HCT116 (cell line): ENCODE results near the gene FAM98B. TPM values are rescaled to one million over a fixed set of nuclear protein-coding genes. Genes with fewer than 3 reads are reported as not detected.
A peak's percentile ranks its signal among the peaks of the same experiment; 100 is the strongest.

Experiments used
- ATAC-seq: fragments of 200-7000 bp; cut with Tn5 transposase; 2 replicates; pipeline ENCODE4 v1.9.1; 2020; ENCODE audit warnings: mild to moderate bottlenecking, moderate library complexity
- BruUV-seq: library from RNA; stranded (reverse); fragments of 400-500 nt; replicated peaks from 2 replicates; lab custom pipeline; 2021; lab: Mats Ljungman, UMichigan
- CTCF ChIA-PET: fragments of 300-600 bp; sonication (Branson Sonifier 250); formaldehyde crosslinking; loops from one replicate; lab custom pipeline; 2021; ENCODE audit warnings: antibody characterized with exemption; lab: Charles Lee
- POLR2A ChIA-PET: fragments of 300-600, 350-600 bp; sonication (Branson Sonifier 250); formaldehyde crosslinking; loops from one replicate; lab custom pipeline; 2021; ENCODE audit warnings: antibody characterized with exemption; lab: Charles Lee
- RAD21 ChIA-PET, 2 experiments: fragments of 300-600 bp; sonication (Branson Sonifier 250); formaldehyde crosslinking; loops; one replicate each; lab custom pipeline; 2023; ENCODE audit warnings: low total read pairs in 2 of 2; ENCODE audit not compliant: uncharacterized antibody in 2 of 2, unreplicated experiment in 2 of 2, low non-redundant PET in 1 of 2; lab: Charles Lee
- DNase-seq: peaks from one replicate; pipeline ENCODE4 v3.0.0-alpha.2; 2010; ENCODE audit warnings: low read depth, low spot score
- H2AFZ ChIP-seq: fragments of 200-600 bp; shearing (Covaris generic), sonication (generic); 2 replicates; pipeline ENCODE4 v1.6.1; 2017; ENCODE audit warnings: low read depth, mixed run types, mixed read lengths, antibody characterized with exemption, low read length; ENCODE audit not compliant: poor library complexity, severe bottlenecking
- H3K27ac ChIP-seq: 2 replicates; pipeline ENCODE4 v1.5.1; 2012; ENCODE audit warnings: low read depth, low read length
- H3K27me3 ChIP-seq: fragments of 200-600 bp; sonication (generic); 2 replicates; pipeline ENCODE4 v1.6.1; 2016; ENCODE audit warnings: mixed run types, low read length, mixed read lengths; ENCODE audit not compliant: insufficient read depth
- H3K36me3 ChIP-seq, 2 experiments: fragments of 200-500 bp in 1 of 2; fragments of 200-600 bp in 1 of 2; sonication (Bioruptor generic) in 1 of 2; sonication (generic) in 1 of 2; 2 replicates each; pipeline versions ENCODE4 v1.5.1 to v1.6.1; 2014 to 2016; ENCODE audit warnings: low read length in 2 of 2, inconsistent platforms in 1 of 2, mixed read lengths in 1 of 2, mixed run types in 1 of 2; ENCODE audit not compliant: insufficient read depth in 2 of 2, control insufficient read depth in 1 of 2
- H3K4me1 ChIP-seq, 2 experiments: fragments of 200-600 bp in 1 of 2; sonication (generic) in 1 of 2; 2 replicates each; pipeline versions ENCODE4 v1.5.1 to v1.6.1; 2012 to 2017; ENCODE audit warnings: low read length in 2 of 2, inconsistent platforms in 1 of 2, mild to moderate bottlenecking in 1 of 2, mixed read lengths in 1 of 2, mixed run types in 1 of 2, moderate library complexity in 1 of 2; ENCODE audit not compliant: insufficient read depth in 2 of 2, control insufficient read depth in 1 of 2
- H3K4me2 ChIP-seq: fragments of 200-600 bp; sonication (generic); 2 replicates; pipeline ENCODE4 v1.6.1; 2017; ENCODE audit warnings: mixed run types, low read length, mixed read lengths
- H3K4me3 ChIP-seq, 2 experiments: fragments of 200-600 bp in 1 of 2; sonication (generic) in 1 of 2; replicated peaks in 1 of 2; 2 replicates each; pipeline ENCODE4 v1.5.1; 2011 to 2016; ENCODE audit warnings: low read length in 2 of 2, control low read depth in 1 of 2, low read depth in 1 of 2, mild to moderate bottlenecking in 1 of 2, mixed read lengths in 1 of 2, mixed run types in 1 of 2
- H3K79me2 ChIP-seq: fragments of 200-600 bp; sonication (generic); 2 replicates; pipeline ENCODE4 v1.6.1; 2017; ENCODE audit warnings: mild to moderate bottlenecking, mixed run types, low read length, moderate library complexity, mixed read lengths; ENCODE audit not compliant: insufficient read depth
- H3K9ac ChIP-seq: fragments of 200-600 bp; sonication (generic); 2 replicates; pipeline ENCODE4 v1.6.1; 2016; ENCODE audit warnings: low read length, mixed read lengths
- H3K9me2 ChIP-seq: fragments of 200-600 bp; sonication (generic), shearing (Covaris generic); 2 replicates; pipeline ENCODE4 v1.6.1; 2017; ENCODE audit warnings: mixed run types, mild to moderate bottlenecking, moderate library complexity; ENCODE audit not compliant: insufficient read depth
- H3K9me3 ChIP-seq, 2 experiments: fragments of 200-500 bp in 1 of 2; fragments of 200-600 bp in 1 of 2; sonication (Bioruptor generic) in 1 of 2; sonication (generic) in 1 of 2; 2 replicates each; pipeline ENCODE4 v1.6.1; 2014 to 2017; ENCODE audit warnings: low read length in 2 of 2, mixed read lengths in 2 of 2, inconsistent platforms in 1 of 2, low read depth in 1 of 2, mild to moderate bottlenecking in 1 of 2, mixed run types in 1 of 2, moderate library complexity in 1 of 2; ENCODE audit not compliant: control insufficient read depth in 1 of 2, insufficient read depth in 1 of 2
- H4K20me1 ChIP-seq: fragments of 200-600 bp; sonication (generic), shearing (Covaris generic); 2 replicates; pipeline ENCODE4 v1.6.1; 2017; ENCODE audit warnings: mixed run types, mild to moderate bottlenecking, moderate library complexity; ENCODE audit not compliant: insufficient read depth
- CEBPB ChIP-seq: IDR thresholded peaks from 2 replicates; pipeline ENCODE4 v1.6.1; 2012; ENCODE audit warnings: low read depth
- CTCF ChIP-seq, 3 experiments: fragments of 200-600 bp in 1 of 3; sonication (generic) in 1 of 3; IDR thresholded peaks in 2 of 3; conservative IDR thresholded peaks in 1 of 3; 2 replicates each; pipeline ENCODE4 v1.5.1; 2012 to 2017; ENCODE audit warnings: low read depth in 2 of 3, low read length in 2 of 3, antibody characterized with exemption in 1 of 3, borderline replicate concordance in 1 of 3, control low read depth in 1 of 3, mild to moderate bottlenecking in 1 of 3, mixed read lengths in 1 of 3, mixed run types in 1 of 3, moderate library complexity in 1 of 3; ENCODE audit not compliant: insufficient read depth in 1 of 3
- EGR1 ChIP-seq: IDR thresholded peaks from 2 replicates; pipeline ENCODE4 v1.6.1; 2012; ENCODE audit warnings: low read depth
- JUND ChIP-seq: IDR thresholded peaks from 2 replicates; pipeline ENCODE4 v1.6.1; 2012
- MAX ChIP-seq: IDR thresholded peaks from 2 replicates; pipeline ENCODE4 v1.6.1; 2012
- POLR2AphosphoS5 ChIP-seq: IDR thresholded peaks from 2 replicates; pipeline ENCODE4 v1.6.1; 2011; ENCODE audit warnings: mild to moderate bottlenecking, low read depth, low read length, moderate library complexity
- RAD21 ChIP-seq: IDR thresholded peaks from 2 replicates; pipeline ENCODE4 v1.6.1; 2012; ENCODE audit warnings: low read depth, mild to moderate bottlenecking
- SIN3A ChIP-seq: IDR thresholded peaks from 2 replicates; pipeline ENCODE4 v1.6.1; 2012; ENCODE audit warnings: low read depth
- SP1 ChIP-seq: IDR thresholded peaks from 2 replicates; pipeline ENCODE4 v1.6.1; 2012; ENCODE audit warnings: low read depth
- ZBTB33 ChIP-seq: IDR thresholded peaks from 2 replicates; pipeline ENCODE4 v1.6.1; 2011; ENCODE audit warnings: mild to moderate bottlenecking, low read length, moderate library complexity; ENCODE audit not compliant: insufficient replicate concordance; ENCODE audit errors: extremely low read depth
- ZNF274 ChIP-seq: fragments of 200-500 bp; sonication (Bioruptor generic); IDR thresholded peaks from 2 replicates; pipeline ENCODE4 v1.6.1; 2014; ENCODE audit warnings: mild to moderate bottlenecking, low read depth, low read length, inconsistent platforms
- intact Hi-C: fragments of 100-400 bp; cut with micrococcal nuclease; formaldehyde crosslinking; loops from 2 replicates; pipeline ENCODE4 v1.10.0; 2022
- total RNA-seq: library from RNA; stranded (reverse); gene quantifications from one replicate; pipeline ENCODE4 v1.2.1, GENCODE V29; 2021; ENCODE audit not compliant: unreplicated experiment

Gene FAM98B
- total RNA-seq, 1 experiment from 2014 or later, result 44.3 TPM

GRCh38 chr15:38474155-38474757 is 20.3 kb downstream of the FAM98B start:
- peaks cover 15 to 38% of the 10 kb centered on the region in 2 experiments; a peak in 3 of 4 replicates for H3K36me3 ChIP-seq
- H3K9me2 ChIP-seq, result no peaks in the 10 kb centered on the region
- DNase-seq (peak; percentile 29), ATAC-seq (peak; percentile 90)
- no peaks in the 10 kb centered on the region for H3K27me3 ChIP-seq
- TF ChIP-seq RAD21, result peak; percentile 56
- TF ChIP-seq SIN3A, result no peak
- TF ChIP-seq CTCF (IDR thresholded peaks at IDR 0.05 in 2 of 3, conservative IDR thresholded peaks at IDR 0.05 in 1 of 3; ENCODE audit: borderline replicate concordance in 1 of 3, insufficient read depth in 1 of 3, low read depth in 2 of 3, low read length in 2 of 3), result peak; percentile 30 to 63 (median 61); a peak in 5 of 6 replicates
- no peaks in the 10 kb centered on the region for H3K9me3 ChIP-seq
- BruUV-seq, result no TSS peak
- intact Hi-C loops, result loop anchor here (1.0 to 2.0 kb wide), 2 partner anchors 209 to 216 kb away; no protein-coding TSS in a partner anchor
- no peak overlapping the region for H3K4me3 ChIP-seq
- no peak overlapping the region for H3K4me2 ChIP-seq
- H3K9ac ChIP-seq, result no peak overlapping the region
- H3K27ac ChIP-seq, result no peak overlapping the region
- H3K79me2 ChIP-seq, result peaks cover 6% of the 10 kb centered on the region; the same call in 1 of the 2 replicates
- no peak overlapping the region for H2AFZ ChIP-seq
- CTCF ChIA-PET, result interaction anchor here (1.0 to 2.0 kb wide), 3 partner anchors 34 to 225 kb away, joined by 3 to 6 read pairs (median 5); no protein-coding TSS in a partner anchor
- H3K4me1 ChIP-seq, result no peaks in the 10 kb centered on the region
- POLR2A ChIA-PET, result no interaction called here
- no peaks in the 10 kb centered on the region for H4K20me1 ChIP-seq
- RAD21 ChIA-PET, result no interaction called here

- no peaks in the 10 kb centered on the region for H3K9me2 ChIP-seq
- H3K4me2 ChIP-seq, result no peak overlapping the region
- no peak overlapping the region for H2AFZ ChIP-seq
- ChIA-PET RAD21 (no interaction called here), CTCF (interaction anchor here (1.6 to 2.0 kb wide), 2 partner anchors 35 to 224 kb away, joined by 5 to 6 read pairs; no protein-coding TSS in a partner anchor), POLR2A (no interaction called here)
- H3K79me2 ChIP-seq, result peaks cover 6% of the 10 kb centered on the region; the same call in 1 of the 2 replicates
- H4K20me1 ChIP-seq, result no peaks in the 10 kb centered on the region
- H3K27me3 ChIP-seq, result no peaks in the 10 kb centered on the region
- H3K4me1 ChIP-seq, result no peaks in the 10 kb centered on the region
- ATAC-seq (no peak), DNase-seq (no peak)
- H3K9me3 ChIP-seq, result no peaks in the 10 kb centered on the region
- BruUV-seq, result no TSS peak
- intact Hi-C loops, result loop anchor here (2.0 kb wide), 1 partner anchor 207 kb away; no protein-coding TSS in a partner anchor
- no peak overlapping the region for H3K27ac ChIP-seq
- no peak overlapping the region for H3K4me3 ChIP-seq
- no peak overlapping the region for H3K9ac ChIP-seq
- H3K36me3 ChIP-seq, result peaks cover 15 to 35% of the 10 kb centered on the region in 2 experiments; a peak in 3 of 4 replicates
- no peak for TF ChIP-seq POLR2AphosphoS5
- TF ChIP-seq EGR1, result no peak
- no peak for TF ChIP-seq ZNF274
- TF ChIP-seq CTCF (IDR thresholded peaks at IDR 0.05 in 2 of 3, conservative IDR thresholded peaks at IDR 0.05 in 1 of 3; ENCODE audit: borderline replicate concordance in 1 of 3, insufficient read depth in 1 of 3, low read depth in 2 of 3, low read length in 2 of 3), result no peak
- no peak for TF ChIP-seq JUND
- TF ChIP-seq SP1, result no peak
- TF ChIP-seq MAX, result no peak
- no peak for TF ChIP-seq ZBTB33
- no peak for TF ChIP-seq CEBPB
Observed at GRCh38 chr15:38475361-38475760, 21.4 kb downstream of the FAM98B start.
